Keratinocyte (primary cell): ENCODE measurements around the gene STOM. TPM values are rescaled to one million over a fixed set of nuclear protein-coding genes. Genes with fewer than 3 reads are reported as not detected.
A peak's percentile ranks its signal among the peaks of the same experiment; 100 is the strongest.

Source experiments
- DNase-seq: peaks from one replicate; pipeline ENCODE4 v3.0.0-alpha.2; 2011; ENCODE audit warnings: low read depth, missing footprints, low spot score
- FAIRE-seq: peaks from 2 replicates; lab custom pipeline; 2011; peaks lifted over from hg19 to GRCh38; lab: Jason Lieb, UNC
- H2AFZ ChIP-seq: 2 replicates; pipeline ENCODE4 v1.6.0; 2012; ENCODE audit warnings: low read length, control low read depth, inconsistent platforms; ENCODE audit not compliant: control insufficient read depth
- H3K27ac ChIP-seq: 2 replicates; pipeline ENCODE4 v1.5.1; 2011; ENCODE audit warnings: low read length; ENCODE audit not compliant: control insufficient read depth, insufficient read depth
- H3K27me3 ChIP-seq: 3 replicates; pipeline ENCODE4 v1.6.0; 2011; ENCODE audit warnings: low read length; ENCODE audit not compliant: control insufficient read depth, insufficient read depth; ENCODE audit errors: extremely low read depth
- H3K36me3 ChIP-seq, 2 experiments: 2 replicates in 1 of 2; 3 replicates in 1 of 2; pipeline ENCODE4 v1.5.1; 2011; ENCODE audit warnings: low read length in 2 of 2, mild to moderate bottlenecking in 1 of 2; ENCODE audit not compliant: control insufficient read depth in 2 of 2, insufficient read depth in 2 of 2; ENCODE audit errors: extremely low read depth in 1 of 2
- H3K4me1 ChIP-seq: 3 replicates; pipeline ENCODE4 v1.5.1; 2011; ENCODE audit warnings: low read length; ENCODE audit not compliant: control insufficient read depth, insufficient read depth; ENCODE audit errors: extremely low read depth
- H3K4me2 ChIP-seq: 3 replicates; pipeline ENCODE4 v1.6.0; 2011; ENCODE audit warnings: low read depth, low read length; ENCODE audit not compliant: control insufficient read depth, insufficient read depth; ENCODE audit errors: extremely low read depth
- H3K4me3 ChIP-seq, 3 experiments: fragments of 200-600 bp in 1 of 3; sonication (generic) in 1 of 3; 2 replicates in 2 of 3; 3 replicates in 1 of 3; pipeline ENCODE4 v1.5.1; 2011 to 2016; ENCODE audit warnings: low read length in 3 of 3, mild to moderate bottlenecking in 3 of 3, control low read depth in 2 of 3, inconsistent platforms in 1 of 3, low read depth in 1 of 3, mixed read lengths in 1 of 3, mixed run types in 1 of 3, moderate library complexity in 1 of 3; ENCODE audit not compliant: control insufficient read depth in 2 of 3, insufficient read depth in 2 of 3; ENCODE audit errors: extremely low read depth in 1 of 3
- H3K79me2 ChIP-seq: 2 replicates; pipeline ENCODE4 v1.6.0; 2012; ENCODE audit warnings: low read length; ENCODE audit not compliant: control insufficient read depth, insufficient read depth
- H3K9ac ChIP-seq: 3 replicates; pipeline ENCODE4 v1.6.0; 2011; ENCODE audit warnings: low read length; ENCODE audit not compliant: control insufficient read depth, insufficient read depth; ENCODE audit errors: extremely low read depth
- H3K9me1 ChIP-seq: 3 replicates; pipeline ENCODE4 v1.6.0; 2011; ENCODE audit warnings: low read length; ENCODE audit not compliant: control insufficient read depth, insufficient read depth; ENCODE audit errors: extremely low read depth
- H3K9me3 ChIP-seq: 2 replicates; pipeline ENCODE4 v1.5.1; 2012; ENCODE audit warnings: low read depth, low read length; ENCODE audit not compliant: control insufficient read depth
- H4K20me1 ChIP-seq: 3 replicates; pipeline ENCODE4 v1.6.0; 2011; ENCODE audit warnings: low read length; ENCODE audit not compliant: control insufficient read depth, insufficient read depth; ENCODE audit errors: extremely low read depth
- EZH2 ChIP-seq: IDR thresholded peaks from one replicate; pipeline ENCODE4 v1.6.1; 2012; ENCODE audit warnings: inconsistent platforms, mild to moderate bottlenecking, low read length, moderate library complexity
- dilution Hi-C: fragments of 300-500 bp; cut with MboI; formaldehyde crosslinking; loops from one replicate; pipeline ENCODE4 v1.7.0; 2020; ENCODE audit warnings: low sequenced_read_pairs; ENCODE audit not compliant: extremely low pct_ligation_motif_present
- polyA plus RNA-seq, 5 experiments: library from polyadenylated mRNA; depleted of rRNA in 3 of 5; stranded (reverse) in 3 of 5; stranded (forward) in 1 of 5; unstranded in 1 of 5; fragments of >200 nt; gene quantifications; 1 replicate in 1 of 5; 2 replicates in 3 of 5; 3 replicates in 1 of 5; pipeline versions ENCODE4 v1.2.1 to v1.2.3, GENCODE V29; 2011 to 2012; ENCODE audit warnings: missing spikeins in 2 of 5, low read depth in 1 of 5, low replicate concordance in 1 of 5
- TF ChIP-seq, protein P1 (sequence below), 3 experiments: IDR thresholded peaks in 1 of 3; conservative IDR thresholded peaks in 1 of 3; optimal IDR thresholded peaks in 1 of 3; 2 replicates in 2 of 3; 3 replicates in 1 of 3; pipeline versions ENCODE3 to v1.5.1; 2011; ENCODE audit warnings: low read length in 3 of 3, mild to moderate bottlenecking in 3 of 3, moderate library complexity in 2 of 3, control low read depth in 1 of 3, inconsistent platforms in 1 of 3; ENCODE audit not compliant: insufficient read depth in 2 of 3; ENCODE audit errors: extremely low read depth in 1 of 3

Gene STOM
- polyA plus RNA-seq, 1 donor (not counting 4 experiments of a cell fraction or from before 2014, with no cell fraction given) = 121 TPM

DNA sequence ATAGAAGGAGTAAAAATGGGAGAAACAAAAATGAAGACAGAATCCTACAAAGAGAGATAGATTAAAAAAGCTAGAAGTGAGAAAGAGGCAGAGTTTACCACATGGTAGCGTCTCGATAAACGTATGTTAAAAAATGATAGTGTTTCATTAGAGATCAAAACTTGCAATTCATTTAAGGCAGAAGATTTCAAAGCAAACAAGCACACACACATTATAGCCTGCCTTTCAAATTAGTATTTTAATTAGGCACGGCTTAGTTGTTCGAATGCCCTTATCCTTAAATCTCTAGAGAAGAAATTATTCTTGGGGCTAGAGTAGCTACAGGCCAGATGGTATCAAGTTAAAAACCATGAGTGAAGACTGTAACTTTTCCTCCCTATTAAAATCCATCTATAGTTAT is 6.0 kb downstream of the STOM start:
- H3K4me3 ChIP-seq = peak overlapping the region in 2 of 3 experiments; percentile 3 to 33

GRCh38 chr9:121363622-121363961 is 6.5 kb downstream of the STOM start:
- H2AFZ ChIP-seq = no peak overlapping the region
- H3K4me3 ChIP-seq = peak overlapping the region in 1 of 3 experiments; percentile 33
- no peak for DNase-seq
- H3K27ac ChIP-seq = peak overlapping the region; percentile 54
- H4K20me1 ChIP-seq = no peaks in the 10 kb centered on the region
- peak overlapping the region; percentile 46 for H3K9ac ChIP-seq
- no peaks in the 10 kb centered on the region for H3K36me3 ChIP-seq
- peaks cover 70% of the 10 kb centered on the region for H3K79me2 ChIP-seq
- TF ChIP-seq, protein P1, sequence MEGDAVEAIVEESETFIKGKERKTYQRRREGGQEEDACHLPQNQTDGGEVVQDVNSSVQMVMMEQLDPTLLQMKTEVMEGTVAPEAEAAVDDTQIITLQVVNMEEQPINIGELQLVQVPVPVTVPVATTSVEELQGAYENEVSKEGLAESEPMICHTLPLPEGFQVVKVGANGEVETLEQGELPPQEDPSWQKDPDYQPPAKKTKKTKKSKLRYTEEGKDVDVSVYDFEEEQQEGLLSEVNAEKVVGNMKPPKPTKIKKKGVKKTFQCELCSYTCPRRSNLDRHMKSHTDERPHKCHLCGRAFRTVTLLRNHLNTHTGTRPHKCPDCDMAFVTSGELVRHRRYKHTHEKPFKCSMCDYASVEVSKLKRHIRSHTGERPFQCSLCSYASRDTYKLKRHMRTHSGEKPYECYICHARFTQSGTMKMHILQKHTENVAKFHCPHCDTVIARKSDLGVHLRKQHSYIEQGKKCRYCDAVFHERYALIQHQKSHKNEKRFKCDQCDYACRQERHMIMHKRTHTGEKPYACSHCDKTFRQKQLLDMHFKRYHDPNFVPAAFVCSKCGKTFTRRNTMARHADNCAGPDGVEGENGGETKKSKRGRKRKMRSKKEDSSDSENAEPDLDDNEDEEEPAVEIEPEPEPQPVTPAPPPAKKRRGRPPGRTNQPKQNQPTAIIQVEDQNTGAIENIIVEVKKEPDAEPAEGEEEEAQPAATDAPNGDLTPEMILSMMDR (optimal IDR thresholded peaks at IDR 0.05 in 1 of 3, IDR thresholded peaks at IDR 0.05 in 1 of 3, conservative IDR thresholded peaks at IDR 0.05 in 1 of 3; ENCODE audit: extremely low read depth in 1 of 3, insufficient read depth in 2 of 3, low read length in 3 of 3) = no peak
- TF ChIP-seq EZH2 = no peak
- H3K4me2 ChIP-seq = peak overlapping the region; percentile 53
- H3K4me1 ChIP-seq = peaks cover 66% of the 10 kb centered on the region
- dilution Hi-C loops = no loop called here
- no peaks in the 10 kb centered on the region for H3K27me3 ChIP-seq
- no peaks in the 10 kb centered on the region for H3K9me1 ChIP-seq
- H3K9me3 ChIP-seq = no peaks in the 10 kb centered on the region
- FAIRE-seq = no peak

More for the DNA sequence above, 6.0 kb downstream of the STOM start:
- Histone ChIP-seq H3K9me1 (no peaks in the 10 kb centered on the region), H3K79me2 (peaks cover 70% of the 10 kb centered on the region), H3K36me3 (no peaks in the 10 kb centered on the region), H3K9ac (peak overlapping the region; percentile 46), H4K20me1 (no peaks in the 10 kb centered on the region), H3K27ac (peak overlapping the region; percentile 54), H3K9me3 (no peaks in the 10 kb centered on the region), H3K27me3 (no peaks in the 10 kb centered on the region), H2AFZ (peak overlapping the region; percentile 47), H3K4me2 (peak overlapping the region; percentile 53), H3K4me1 (peaks cover 64% of the 10 kb centered on the region)
- TF ChIP-seq, protein P1 (optimal IDR thresholded peaks at IDR 0.05 in 1 of 3, IDR thresholded peaks at IDR 0.05 in 1 of 3, conservative IDR thresholded peaks at IDR 0.05 in 1 of 3; ENCODE audit: extremely low read depth in 1 of 3, insufficient read depth in 2 of 3, low read length in 3 of 3) = no peak
- TF ChIP-seq EZH2 = no peak
- FAIRE-seq = no peak
- no peak for DNase-seq
- dilution Hi-C loops = no loop called here
